Measurements from ENCODE around the gene LURAP1L.

GRCh38 chr9:12732971-12733370 lies 41.8 kb upstream of the LURAP1L start:
- TF ChIP-seq CTCF (IDR thresholded peaks at IDR 0.05) (no peak), POLR2A (IDR thresholded peaks at IDR 0.05) (no peak)
